GOT3 (cell line): ENCODE results near the gene CADM1.

Experiments
- DNase-seq: peaks from one replicate; lab custom pipeline; 2025; ENCODE audit warnings: mixed read lengths; lab: John Stamatoyannopoulos, UW

The CADM1 gene

GRCh38 chr11:115398333-115399080 lies 105.7 kb downstream of the CADM1 start:
- no peak for DNase-seq

- DNase-seq, result no peak
These were observed 107.7 kb downstream of the CADM1 start for GRCh38 chr11:115396533-115396932.

- no peak for DNase-seq
These were observed 110.3 kb downstream of the CADM1 start for GRCh38 chr11:115393950-115394349.

GRCh38 chr11:115391598-115391997 lies 112.6 kb downstream of the CADM1 start:
- DNase-seq, result no peak

- no peak for DNase-seq
These were observed 113.1 kb downstream of the CADM1 start for GRCh38 chr11:115391160-115391559.

GRCh38 chr11:115390441-115390840 lies 113.8 kb downstream of the CADM1 start:
- DNase-seq, result no peak

- no peak for DNase-seq
These were observed 114.4 kb downstream of the CADM1 start for GRCh38 chr11:115389790-115390189.

GRCh38 chr11:115385226-115385625 lies 119.0 kb downstream of the CADM1 start:
- no peak for DNase-seq

GRCh38 chr11:115384236-115384635 lies 120.0 kb downstream of the CADM1 start:
- DNase-seq, result no peak

GRCh38 chr11:115383431-115383830 lies 120.8 kb downstream of the CADM1 start:
- no peak for DNase-seq

GRCh38 chr11:115379528-115379927 lies 124.7 kb downstream of the CADM1 start:
- no peak for DNase-seq

- no peak for DNase-seq
These were observed 125.7 kb downstream of the CADM1 start for GRCh38 chr11:115378557-115378956.

- DNase-seq, result no peak
These were observed 126.3 kb downstream of the CADM1 start for GRCh38 chr11:115377882-115378296.

- DNase-seq, result no peak
These were observed 135.6 kb downstream of the CADM1 start for GRCh38 chr11:115368616-115369015.

- DNase-seq, result no peak
These were observed 137.4 kb downstream of the CADM1 start for GRCh38 chr11:115366826-115367225.

GRCh38 chr11:115365907-115366306 lies 138.3 kb downstream of the CADM1 start:
- no peak for DNase-seq

- no peak for DNase-seq
These were observed 139.3 kb downstream of the CADM1 start for GRCh38 chr11:115364896-115365295.

GRCh38 chr11:115363921-115364320 lies 140.3 kb downstream of the CADM1 start:
- no peak for DNase-seq

GRCh38 chr11:115363426-115363825 lies 140.8 kb downstream of the CADM1 start:
- no peak for DNase-seq

GRCh38 chr11:115362997-115363396 lies 141.2 kb downstream of the CADM1 start:
- no peak for DNase-seq

GRCh38 chr11:115361025-115361424 lies 143.2 kb downstream of the CADM1 start:
- no peak for DNase-seq

GRCh38 chr11:115360186-115360824 lies 143.9 kb downstream of the CADM1 start:
- DNase-seq, result no peak

- no peak for DNase-seq
These were observed 147.1 kb downstream of the CADM1 start for GRCh38 chr11:115357066-115357465.
